IMR-90 (cell line): ENCODE data around the gene NEURL2. TPM values are rescaled to one million over a fixed set of nuclear protein-coding genes. Genes with fewer than 3 reads are reported as not detected.

Source experiments
- ATAC-seq: fragments of 200-7000 bp; cut with Tn5 transposase; 2 replicates; pipeline ENCODE4 v1.9.1; 2020; ENCODE audit warnings: low read depth, mild to moderate bottlenecking, moderate library complexity
- BruUV-seq: library from RNA; stranded (reverse); fragments of 400-500 nt; replicated peaks from 2 replicates; lab custom pipeline; 2021; lab: Mats Ljungman, UMichigan
- CTCF ChIA-PET: fragments of 300-600 bp; formaldehyde crosslinking; extraction: SDS; loops from one replicate; lab custom pipeline; 2021; ENCODE audit warnings: antibody characterized with exemption; lab: Yijun Ruan, JAX
- POLR2A ChIA-PET: fragments of 300-600 bp; sonication (Branson Sonifier 250); formaldehyde crosslinking; loops from one replicate; lab custom pipeline; 2022; ENCODE audit warnings: antibody characterized with exemption; ENCODE audit not compliant: unreplicated experiment; lab: Charles Lee
- DNase-seq: peaks from one replicate; pipeline ENCODE4 v3.0.0; 2013
- H2AFZ ChIP-seq: replicated peaks from 2 replicates; pipeline ENCODE3; 2013; ENCODE audit warnings: low read length, mild to moderate bottlenecking; ENCODE audit not compliant: poor library complexity
- H2AK5ac ChIP-seq: 2 replicates; pipeline ENCODE4 v1.6.1; 2013; ENCODE audit warnings: low read depth, low read length, inconsistent platforms
- H2AK9ac ChIP-seq: replicated peaks from 2 replicates; pipeline ENCODE3; 2013; ENCODE audit warnings: mild to moderate bottlenecking, low read depth, low read length, moderate library complexity; ENCODE audit not compliant: poor library complexity
- H2BK120ac ChIP-seq: 2 replicates; pipeline ENCODE4 v1.6.1; 2013; ENCODE audit warnings: low read depth, low read length, inconsistent platforms
- H2BK15ac ChIP-seq: 3 replicates; pipeline ENCODE4 v1.6.1; 2013; ENCODE audit warnings: low read depth, low read length, inconsistent platforms
- H2BK20ac ChIP-seq: 2 replicates; pipeline ENCODE4 v1.6.1; 2013; ENCODE audit warnings: low read depth, mild to moderate bottlenecking, inconsistent platforms, low read length, moderate library complexity
- H2BK5ac ChIP-seq: 2 replicates; pipeline ENCODE4 v1.6.1; 2013; ENCODE audit warnings: mild to moderate bottlenecking, low read depth, low read length, inconsistent platforms; ENCODE audit not compliant: poor library complexity, severe bottlenecking
- H3K14ac ChIP-seq: replicated peaks from 2 replicates; pipeline ENCODE4 v1.6.1; 2013; ENCODE audit warnings: low read depth, low read length, inconsistent platforms
- H3K18ac ChIP-seq: 2 replicates; pipeline ENCODE4 v1.6.1; 2013; ENCODE audit warnings: low read depth, low read length, control low read depth
- H3K23ac ChIP-seq: 2 replicates; pipeline ENCODE4 v1.6.1; 2013; ENCODE audit warnings: low read depth, low read length, inconsistent platforms
- H3K27ac ChIP-seq: 2 replicates; pipeline ENCODE4 v1.5.1; 2013; ENCODE audit warnings: mild to moderate bottlenecking, control low read depth, low read length; ENCODE audit not compliant: insufficient read depth
- H3K27me3 ChIP-seq: 2 replicates; pipeline ENCODE4 v1.6.1; 2013; ENCODE audit warnings: low read length; ENCODE audit not compliant: control insufficient read depth, insufficient read depth
- H3K36me3 ChIP-seq: 2 replicates; pipeline ENCODE4 v1.6.1; 2013; ENCODE audit warnings: low read length, mixed read lengths; ENCODE audit not compliant: control insufficient read depth, insufficient read depth
- H3K4ac ChIP-seq: 2 replicates; pipeline ENCODE4 v1.6.1; 2013; ENCODE audit warnings: low read depth, low read length, inconsistent platforms
- H3K4me1 ChIP-seq: 2 replicates; pipeline ENCODE4 v1.6.1; 2013; ENCODE audit warnings: low read length, mixed read lengths; ENCODE audit not compliant: control insufficient read depth, insufficient read depth
- H3K4me2 ChIP-seq: 2 replicates; pipeline ENCODE4 v1.6.1; 2013; ENCODE audit warnings: low read depth, mild to moderate bottlenecking, control low read depth, low read length, moderate library complexity
- H3K4me3 ChIP-seq: 2 replicates; pipeline ENCODE4 v1.5.1; 2013; ENCODE audit warnings: low read depth, mild to moderate bottlenecking, control low read depth, low read length, moderate library complexity; ENCODE audit not compliant: insufficient read depth
- H3K56ac ChIP-seq: 2 replicates; pipeline ENCODE4 v1.6.1; 2013; ENCODE audit warnings: low read length, inconsistent platforms; ENCODE audit not compliant: insufficient read depth; ENCODE audit errors: extremely low read depth
- H3K79me1 ChIP-seq, 2 experiments: 2 replicates each; pipeline ENCODE4 v1.6.1; 2013; ENCODE audit warnings: low read length in 2 of 2, inconsistent platforms in 1 of 2, low read depth in 1 of 2
- H3K9ac ChIP-seq: 2 replicates; pipeline ENCODE4 v1.6.1; 2013; ENCODE audit warnings: low read depth, low read length, control low read depth
- H3K9me1 ChIP-seq: 2 replicates; pipeline ENCODE4 v1.6.1; 2013; ENCODE audit warnings: low read length, inconsistent platforms; ENCODE audit not compliant: insufficient read depth
- H3K9me3 ChIP-seq: 2 replicates; pipeline ENCODE4 v1.6.1; 2013; ENCODE audit warnings: low read length; ENCODE audit not compliant: control insufficient read depth, insufficient read depth
- H4K20me1 ChIP-seq: 2 replicates; pipeline ENCODE4 v1.6.1; 2013; ENCODE audit warnings: low read length, inconsistent platforms; ENCODE audit not compliant: insufficient read depth
- H4K5ac ChIP-seq: 2 replicates; pipeline ENCODE4 v1.6.1; 2013; ENCODE audit warnings: mild to moderate bottlenecking, low read depth, low read length, control low read depth
- H4K8ac ChIP-seq, 2 experiments: 2 replicates each; pipeline ENCODE4 v1.6.1; 2013; ENCODE audit warnings: low read depth in 2 of 2, low read length in 2 of 2, control low read depth in 1 of 2, inconsistent platforms in 1 of 2
- H4K91ac ChIP-seq: 2 replicates; pipeline ENCODE4 v1.6.1; 2013; ENCODE audit warnings: low read depth, low read length, inconsistent platforms; ENCODE audit not compliant: insufficient read depth
- BHLHE40 ChIP-seq: fragments of 150-350 bp; IDR thresholded peaks from 2 replicates; pipeline ENCODE4 v1.6.1; 2016; ENCODE audit warnings: mild to moderate bottlenecking, low read depth, low read length
- CEBPB ChIP-seq: IDR thresholded peaks from 2 replicates; pipeline ENCODE4 v1.6.1; 2012; ENCODE audit warnings: low read depth, low read length, improper control_type of control experiment
- CHD1 ChIP-seq: IDR thresholded peaks from 2 replicates; pipeline ENCODE4 v1.6.1; 2012; ENCODE audit warnings: low read depth, low read length, improper control_type of control experiment
- FOS ChIP-seq: fragments of 150-350 bp; IDR thresholded peaks from 2 replicates; pipeline ENCODE4 v1.6.1; 2016; ENCODE audit warnings: low read depth, low read length
- MAFK ChIP-seq: IDR thresholded peaks from 2 replicates; pipeline ENCODE4 v1.6.1; 2012; ENCODE audit warnings: low read depth, low read length, improper control_type of control experiment
- MAZ ChIP-seq: IDR thresholded peaks from 2 replicates; pipeline ENCODE4 v1.6.1; 2012; ENCODE audit warnings: low read depth, mild to moderate bottlenecking, low read length, improper control_type of control experiment, moderate library complexity, borderline replicate concordance
- MXI1 ChIP-seq: IDR thresholded peaks from 2 replicates; pipeline ENCODE4 v1.6.1; 2012; ENCODE audit warnings: low read depth, mild to moderate bottlenecking, low read length, moderate library complexity, borderline replicate concordance
- NFE2L2 ChIP-seq: fragments of 150-350 bp; IDR thresholded peaks from 2 replicates; pipeline ENCODE4 v1.6.1; 2016; ENCODE audit warnings: low read depth, mild to moderate bottlenecking, low read length
- POLR2A ChIP-seq: IDR thresholded peaks from 2 replicates; pipeline ENCODE4 v1.6.1; 2012; ENCODE audit warnings: mild to moderate bottlenecking, low read depth, low read length
- RAD21 ChIP-seq: IDR thresholded peaks from 2 replicates; pipeline ENCODE4 v1.6.1; 2012; ENCODE audit warnings: low read length, improper control_type of control experiment
- RCOR1 ChIP-seq: IDR thresholded peaks from 2 replicates; pipeline ENCODE4 v1.6.1; 2012; ENCODE audit warnings: mild to moderate bottlenecking, low read length, improper control_type of control experiment; ENCODE audit not compliant: insufficient replicate concordance
- RFX5 ChIP-seq: IDR thresholded peaks from 2 replicates; pipeline ENCODE4 v1.8.0; 2012; ENCODE audit warnings: low read depth, mild to moderate bottlenecking, low read length, moderate library complexity
- SMC3 ChIP-seq: fragments of 150-350 bp; IDR thresholded peaks from 2 replicates; pipeline ENCODE4 v1.6.1; 2016; ENCODE audit warnings: low read depth, mild to moderate bottlenecking, antibody characterized with exemption, low read length, moderate library complexity
- WGBS, 2 experiments: methylation state at CpG; one replicate each; pipeline versions ENCODE4 v1.1.5 to v1.1.7; 2013; ENCODE audit warnings: missing lambda C conversion rate in 2 of 2; ENCODE audit not compliant: insufficient read length in 1 of 2; ENCODE audit errors: extremely low coverage in 2 of 2; 5-methylcytosine and 5-hydroxymethylcytosine counted together
- dilution Hi-C: fragments of 300-500 bp; cut with HindIII; formaldehyde crosslinking; loops from one replicate; pipeline ENCODE4 v1.14.3; 2018; ENCODE audit warnings: low sequenced_read_pairs; ENCODE audit not compliant: unreplicated experiment
- in situ Hi-C: fragments of 300-500 bp; cut with MboI; formaldehyde crosslinking; loops from 3 replicates; pipeline ENCODE4 v1.14.3; 2019; ENCODE audit warnings: low sequenced_read_pairs, inconsistent platforms, mixed read lengths
- intact Hi-C: fragments of 100-400 bp; cut with micrococcal nuclease; formaldehyde crosslinking; loops from 2 replicates; pipeline ENCODE4 v1.10.0; 2022
- polyA plus RNA-seq, 3 experiments: library from polyadenylated mRNA; depleted of rRNA; stranded (reverse); fragments of >200 nt; gene quantifications; 2 replicates each; pipeline ENCODE4 v1.2.3, GENCODE V29; 2012; ENCODE audit warnings: low replicate concordance in 1 of 3
- total RNA-seq: library from RNA; depleted of rRNA; stranded (reverse); fragments of >200 nt; gene quantifications from 2 replicates; pipeline ENCODE4 v1.2.3, GENCODE V29; 2012
- TF ChIP-seq, protein P1 (sequence below): fragments of 150-350 bp; IDR thresholded peaks from 2 replicates; pipeline ENCODE4 v1.6.1; 2016; ENCODE audit warnings: low read depth, mild to moderate bottlenecking, low read length, moderate library complexity, borderline replicate concordance
- TF ChIP-seq, protein P2 (sequence below): fragments of 150-350 bp; IDR thresholded peaks from 2 replicates; pipeline ENCODE4 v1.6.1; 2017; ENCODE audit warnings: mild to moderate bottlenecking, antibody characterized with exemption, low read length, low read depth

Gene NEURL2
- total and polyA plus RNA-seq, 2 of the 4 experiments (the other 2 are of a cell fraction), result 1.1 to 2.5 TPM

DNA sequence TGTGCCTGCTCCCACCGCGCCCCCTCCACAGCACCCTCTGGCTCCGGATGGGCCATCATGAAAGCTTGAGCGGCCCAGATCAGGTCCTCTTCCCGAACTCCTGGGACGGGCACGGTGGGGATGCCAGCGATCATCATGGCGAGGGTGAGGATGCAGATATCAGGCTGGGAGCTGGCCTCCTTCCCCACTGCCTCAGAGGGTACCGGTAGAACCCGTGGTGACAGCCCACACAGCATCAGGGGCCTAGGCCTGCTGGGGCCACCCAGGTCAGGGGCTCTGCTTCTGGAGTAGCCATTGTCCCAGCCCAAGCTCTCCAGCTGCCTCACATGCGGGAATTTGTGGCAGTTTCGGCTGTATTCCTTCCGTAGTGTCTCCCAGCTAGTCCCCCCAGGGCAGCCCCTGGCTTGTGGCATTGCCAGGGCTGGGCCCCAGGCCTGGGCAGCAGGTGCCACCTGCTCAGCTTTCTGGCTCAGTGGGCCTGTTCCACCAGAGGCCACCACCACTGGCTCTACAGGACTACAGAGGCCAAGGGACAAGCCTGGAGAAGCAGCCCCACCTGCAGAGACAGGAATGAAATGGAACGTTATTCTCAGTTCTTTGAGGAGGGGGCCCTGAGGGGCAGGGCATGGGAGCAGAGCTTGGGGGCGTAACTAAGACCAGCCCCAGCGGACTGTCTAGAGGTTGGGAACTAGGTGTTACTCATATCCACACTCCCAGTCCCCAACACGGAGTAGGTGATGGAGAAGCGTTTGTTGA is 4.2 kb downstream of the NEURL2 start:
- whole genome bisulfite sequencing, 2 experiments, result 95% methylated on average over 8 of the region's 19 CpGs; no CpG with 5 or more reads in 1 of the 2 experiments
- Histone ChIP-seq H3K4ac (no peak overlapping the region), H4K8ac (no peak overlapping the region), H3K4me3 (no peak overlapping the region), H3K4me2 (no peak overlapping the region), H3K14ac (no peak overlapping the region), H2AK9ac (no peak overlapping the region), H2AFZ (no peak overlapping the region), H2BK20ac (no peak overlapping the region), H4K5ac (no peak overlapping the region), H2BK120ac (no peak overlapping the region), H3K79me1 (peaks cover 5 to 63% of the 10 kb centered on the region in 2 experiments; a peak in 3 of 4 replicates), H3K23ac (no peak overlapping the region), H3K27me3 (no peaks in the 10 kb centered on the region), H3K36me3 (peaks cover 26% of the 10 kb centered on the region), H2AK5ac (no peak overlapping the region), H3K9ac (no peak overlapping the region), H3K4me1 (peaks cover 2% of the 10 kb centered on the region; the same call in 1 of the 2 replicates), H3K56ac (no peak overlapping the region), H2BK15ac (no peak overlapping the region), H2BK5ac (no peak overlapping the region), H4K20me1 (no peaks in the 10 kb centered on the region; the same call in 1 of the 2 replicates), H3K27ac (no peak overlapping the region), H4K91ac (no peak overlapping the region), H3K18ac (no peak overlapping the region), H3K9me1 (peaks cover 4% of the 10 kb centered on the region), H3K9me3 (no peaks in the 10 kb centered on the region)
- BruUV-seq, result no TSS peak
- in situ Hi-C loops, result no loop called here
- dilution Hi-C loops, result no loop called here
- ChIA-PET CTCF (no interaction called here), POLR2A (no interaction called here)
- intact Hi-C loops, result no loop called here
- DNase-seq, result no peak
- no peak for ATAC-seq
- no peak for TF ChIP-seq CHD1
- no peak for TF ChIP-seq MAFK
- TF ChIP-seq MXI1, result no peak
- TF ChIP-seq, protein P1, sequence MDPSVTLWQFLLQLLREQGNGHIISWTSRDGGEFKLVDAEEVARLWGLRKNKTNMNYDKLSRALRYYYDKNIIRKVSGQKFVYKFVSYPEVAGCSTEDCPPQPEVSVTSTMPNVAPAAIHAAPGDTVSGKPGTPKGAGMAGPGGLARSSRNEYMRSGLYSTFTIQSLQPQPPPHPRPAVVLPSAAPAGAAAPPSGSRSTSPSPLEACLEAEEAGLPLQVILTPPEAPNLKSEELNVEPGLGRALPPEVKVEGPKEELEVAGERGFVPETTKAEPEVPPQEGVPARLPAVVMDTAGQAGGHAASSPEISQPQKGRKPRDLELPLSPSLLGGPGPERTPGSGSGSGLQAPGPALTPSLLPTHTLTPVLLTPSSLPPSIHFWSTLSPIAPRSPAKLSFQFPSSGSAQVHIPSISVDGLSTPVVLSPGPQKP, result no peak
- TF ChIP-seq RCOR1, result no peak
- TF ChIP-seq SMC3, result no peak
- no peak for TF ChIP-seq MAZ
- TF ChIP-seq, protein P2, sequence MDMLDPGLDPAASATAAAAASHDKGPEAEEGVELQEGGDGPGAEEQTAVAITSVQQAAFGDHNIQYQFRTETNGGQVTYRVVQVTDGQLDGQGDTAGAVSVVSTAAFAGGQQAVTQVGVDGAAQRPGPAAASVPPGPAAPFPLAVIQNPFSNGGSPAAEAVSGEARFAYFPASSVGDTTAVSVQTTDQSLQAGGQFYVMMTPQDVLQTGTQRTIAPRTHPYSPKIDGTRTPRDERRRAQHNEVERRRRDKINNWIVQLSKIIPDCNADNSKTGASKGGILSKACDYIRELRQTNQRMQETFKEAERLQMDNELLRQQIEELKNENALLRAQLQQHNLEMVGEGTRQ, result no peak
- TF ChIP-seq RFX5, result no peak
- no peak for TF ChIP-seq FOS
- no peak for TF ChIP-seq NFE2L2
- TF ChIP-seq CEBPB, result no peak
- TF ChIP-seq RAD21, result no peak
- no peak for TF ChIP-seq BHLHE40
- TF ChIP-seq POLR2A, result no peak
